HG03571 (cell line): Measurements from ENCODE around the gene GALE.

Experiments used
- ATAC-seq: cut with Tn5 transposase; IDR thresholded peaks from one replicate; pipeline ENCODE4 v1.9.1; 2021; ENCODE audit not compliant: unreplicated experiment

Gene GALE

GRCh38 chr1:23756676-23757075, 43.9 kb downstream of the GALE start:
- ATAC-seq, result no peak

GRCh38 chr1:23752909-23753308, 47.6 kb downstream of the GALE start:
- no peak for ATAC-seq

DNA sequence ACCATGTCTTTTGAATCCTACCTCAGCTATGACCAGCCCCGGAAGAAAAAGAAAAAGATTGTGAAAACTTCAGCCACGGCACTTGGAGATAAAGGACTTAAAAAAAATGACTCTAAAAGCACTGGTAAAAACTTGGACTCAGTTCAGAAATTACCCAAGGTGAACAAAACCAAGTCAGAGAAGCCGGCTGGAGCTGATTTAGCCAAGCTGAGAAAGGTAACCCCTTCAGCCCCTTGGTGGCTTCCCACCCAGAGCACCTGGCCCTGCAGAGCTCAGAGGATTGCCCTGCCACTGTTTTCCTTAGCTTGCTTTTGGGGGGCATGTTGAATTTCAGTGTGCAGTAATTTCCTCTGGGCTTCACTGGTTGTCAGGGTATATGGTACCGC, 48.7 kb downstream of the GALE start:
- no peak for ATAC-seq

GRCh38 chr1:23751050-23751814, 49.3 kb downstream of the GALE start:
- ATAC-seq, result no peak

GRCh38 chr1:23748016-23748415, 52.5 kb downstream of the GALE start:
- no peak for ATAC-seq
